Fibroblast of villous mesenchyme (primary cell): ENCODE data around the gene RTN4. TPM values are rescaled to one million over a fixed set of nuclear protein-coding genes. Genes with fewer than 3 reads are reported as not detected.

Experiments used
- DNase-seq: peaks from one replicate; pipeline ENCODE4 v3.0.0-alpha.2; 2010; ENCODE audit warnings: low read depth
- H3K4me3 ChIP-seq: 2 replicates; pipeline ENCODE4 v1.5.1; 2011; ENCODE audit warnings: low read depth, mild to moderate bottlenecking, low read length
- total RNA-seq: library from RNA; depleted of rRNA; stranded (reverse); fragments of >200 nt; gene quantifications from 2 replicates; pipeline ENCODE4 v1.2.3, GENCODE V29; 2012
- TF ChIP-seq, protein P1 (sequence below): IDR thresholded peaks from 2 replicates; pipeline ENCODE4 v1.5.1; 2012; ENCODE audit warnings: low read depth, mild to moderate bottlenecking, low read length; ENCODE audit not compliant: insufficient read depth

RTN4 gene
- total RNA-seq, 1 donor = 262 TPM

DNA sequence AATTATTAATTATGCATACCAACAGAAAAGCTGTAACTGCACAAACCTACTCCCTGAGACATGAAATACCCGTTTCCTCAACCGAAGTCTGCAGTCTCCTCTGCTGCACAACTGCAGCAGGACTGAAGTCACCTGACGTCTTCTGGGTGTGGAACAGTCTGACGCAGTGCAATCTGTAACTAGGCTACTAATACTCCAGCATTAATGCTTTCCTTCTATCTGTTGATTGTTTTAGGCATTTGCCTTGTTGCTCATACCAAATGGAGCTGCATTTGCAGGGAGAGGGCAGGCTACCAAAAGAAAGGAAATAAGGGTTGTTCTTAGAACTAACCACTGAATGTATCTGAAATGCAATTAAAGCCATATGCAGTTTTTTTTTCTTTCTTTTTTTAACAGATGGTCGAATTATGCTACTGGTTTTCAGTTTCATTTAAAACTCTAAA, 40.1 kb downstream of the RTN4 start:
- H3K4me3 ChIP-seq = peak overlapping the region; percentile 46
- peak; percentile 77 for DNase-seq

DNA sequence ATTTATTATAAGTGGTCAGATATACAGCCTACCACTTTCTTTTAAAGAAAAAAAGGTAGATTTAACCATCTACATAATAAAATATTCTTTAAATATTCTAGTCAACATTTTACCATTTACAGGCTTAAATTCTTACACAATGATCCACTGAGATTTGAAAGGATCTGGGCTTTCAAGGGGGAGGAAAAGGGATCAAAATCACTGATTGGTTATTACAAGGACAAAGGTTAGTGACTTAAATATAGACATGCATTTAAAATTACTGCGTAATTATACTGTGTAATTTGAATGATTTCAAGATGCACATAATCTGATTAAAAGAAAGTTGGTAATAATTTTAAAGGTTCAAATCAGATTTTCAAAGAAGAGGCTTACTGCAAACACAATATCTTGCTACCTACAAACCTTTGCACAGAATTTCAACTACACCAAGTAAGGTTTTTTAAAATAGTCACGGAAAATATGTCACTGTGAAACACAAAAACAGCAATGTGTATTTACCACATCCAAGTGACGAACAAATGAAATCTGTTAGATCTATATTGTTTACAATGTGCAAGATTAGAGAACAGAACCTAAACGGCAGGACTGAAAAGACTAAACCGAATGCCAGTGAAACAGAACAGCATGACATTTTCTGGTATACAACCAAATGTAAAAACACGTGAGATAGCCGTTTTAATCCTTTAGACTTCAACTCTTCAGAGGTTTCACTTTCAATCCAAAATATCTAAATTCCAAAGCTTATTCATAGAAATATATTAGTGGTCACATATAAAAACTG, 40.8 kb downstream of the RTN4 start:
- TF ChIP-seq, protein P1, sequence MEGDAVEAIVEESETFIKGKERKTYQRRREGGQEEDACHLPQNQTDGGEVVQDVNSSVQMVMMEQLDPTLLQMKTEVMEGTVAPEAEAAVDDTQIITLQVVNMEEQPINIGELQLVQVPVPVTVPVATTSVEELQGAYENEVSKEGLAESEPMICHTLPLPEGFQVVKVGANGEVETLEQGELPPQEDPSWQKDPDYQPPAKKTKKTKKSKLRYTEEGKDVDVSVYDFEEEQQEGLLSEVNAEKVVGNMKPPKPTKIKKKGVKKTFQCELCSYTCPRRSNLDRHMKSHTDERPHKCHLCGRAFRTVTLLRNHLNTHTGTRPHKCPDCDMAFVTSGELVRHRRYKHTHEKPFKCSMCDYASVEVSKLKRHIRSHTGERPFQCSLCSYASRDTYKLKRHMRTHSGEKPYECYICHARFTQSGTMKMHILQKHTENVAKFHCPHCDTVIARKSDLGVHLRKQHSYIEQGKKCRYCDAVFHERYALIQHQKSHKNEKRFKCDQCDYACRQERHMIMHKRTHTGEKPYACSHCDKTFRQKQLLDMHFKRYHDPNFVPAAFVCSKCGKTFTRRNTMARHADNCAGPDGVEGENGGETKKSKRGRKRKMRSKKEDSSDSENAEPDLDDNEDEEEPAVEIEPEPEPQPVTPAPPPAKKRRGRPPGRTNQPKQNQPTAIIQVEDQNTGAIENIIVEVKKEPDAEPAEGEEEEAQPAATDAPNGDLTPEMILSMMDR = no peak
- H3K4me3 ChIP-seq = peak overlapping the region; percentile 46
- DNase-seq = peak; percentile 36

More for the DNA sequence above, 40.1 kb downstream of the RTN4 start:
- TF ChIP-seq, protein P1 = no peak

- no peak overlapping the region for H3K4me3 ChIP-seq
- no peak for DNase-seq
- TF ChIP-seq, protein P1 = no peak
Observed at GRCh38 chr2:55006306-55006705, 43.9 kb downstream of the RTN4 start.

- DNase-seq = no peak
- TF ChIP-seq, protein P1 = no peak
Observed at GRCh38 chr2:55003706-55004639, 46.3 kb downstream of the RTN4 start.

GRCh38 chr2:55001716-55002115, 48.5 kb downstream of the RTN4 start:
- TF ChIP-seq, protein P1 = no peak
- DNase-seq = no peak
- no peak overlapping the region for H3K4me3 ChIP-seq

More at GRCh38 chr2:55003706-55004639, 46.3 kb downstream of the RTN4 start:
- no peak overlapping the region for H3K4me3 ChIP-seq

DNA sequence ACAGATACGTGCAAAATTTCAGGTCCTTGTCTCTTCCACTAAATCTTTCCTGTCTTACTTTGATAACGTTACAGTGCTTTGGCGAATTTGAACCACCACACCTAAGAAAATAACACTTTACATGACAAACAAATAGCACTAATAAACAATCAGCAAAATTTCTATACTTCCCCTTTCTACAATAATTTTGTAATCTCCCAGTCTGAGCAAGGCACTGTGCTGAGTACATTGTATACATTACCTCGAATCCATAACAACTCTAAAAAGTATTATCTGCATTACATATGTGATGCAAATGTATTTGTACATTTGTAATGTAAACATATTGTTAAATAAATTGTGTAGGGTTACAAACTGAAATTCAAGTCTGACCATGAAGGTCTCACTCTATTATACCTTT, 49.9 kb downstream of the RTN4 start:
- DNase-seq = no peak
- H3K4me3 ChIP-seq = no peak overlapping the region
- TF ChIP-seq, protein P1 = no peak
